Neural cell (in vitro differentiated cells): ENCODE data around the gene MYO10.

Source experiments
- EZH2 ChIP-seq: fragments of 200-600, 300-800 bp; shearing (Covaris generic), sonication (generic); IDR thresholded peaks from 2 replicates; pipeline ENCODE4 v1.6.1; 2014; ENCODE audit warnings: antibody characterized with exemption, low read length, borderline replicate concordance, mild to moderate bottlenecking; ENCODE audit not compliant: insufficient read depth, poor library complexity, severe bottlenecking
- MXI1 ChIP-seq: fragments of 450-650 bp; conservative IDR thresholded peaks from 2 replicates; pipeline ENCODE4 v1.6.1; 2014; ENCODE audit warnings: antibody characterized with exemption, mild to moderate bottlenecking; ENCODE audit not compliant: poor library complexity, severe bottlenecking
- POLR2AphosphoS5 ChIP-seq: IDR thresholded peaks from 2 replicates; pipeline ENCODE4 v1.6.1; 2012
- SMC3 ChIP-seq: fragments of 450-650 bp; conservative IDR thresholded peaks from 2 replicates; pipeline ENCODE4 v1.6.1; 2014; ENCODE audit warnings: antibody characterized with exemption, mild to moderate bottlenecking, moderate library complexity; ENCODE audit not compliant: poor library complexity
- TAF1 ChIP-seq: IDR thresholded peaks from 2 replicates; pipeline ENCODE4 v1.6.1; 2012; ENCODE audit warnings: low read depth
- TF ChIP-seq, protein P1 (sequence below): fragments of 450-650 bp; IDR thresholded peaks from 2 replicates; pipeline ENCODE4 v1.5.1; 2014; ENCODE audit warnings: antibody characterized with exemption, mild to moderate bottlenecking, moderate library complexity; ENCODE audit not compliant: poor library complexity, severe bottlenecking

GRCh38 chr5:16930496-16930895 lies 5.6 kb downstream of the MYO10 start:
- TF ChIP-seq EZH2 (no peak), MXI1 (no peak), POLR2AphosphoS5 (no peak), TAF1 (no peak), SMC3 (no peak)
- TF ChIP-seq, protein P1, sequence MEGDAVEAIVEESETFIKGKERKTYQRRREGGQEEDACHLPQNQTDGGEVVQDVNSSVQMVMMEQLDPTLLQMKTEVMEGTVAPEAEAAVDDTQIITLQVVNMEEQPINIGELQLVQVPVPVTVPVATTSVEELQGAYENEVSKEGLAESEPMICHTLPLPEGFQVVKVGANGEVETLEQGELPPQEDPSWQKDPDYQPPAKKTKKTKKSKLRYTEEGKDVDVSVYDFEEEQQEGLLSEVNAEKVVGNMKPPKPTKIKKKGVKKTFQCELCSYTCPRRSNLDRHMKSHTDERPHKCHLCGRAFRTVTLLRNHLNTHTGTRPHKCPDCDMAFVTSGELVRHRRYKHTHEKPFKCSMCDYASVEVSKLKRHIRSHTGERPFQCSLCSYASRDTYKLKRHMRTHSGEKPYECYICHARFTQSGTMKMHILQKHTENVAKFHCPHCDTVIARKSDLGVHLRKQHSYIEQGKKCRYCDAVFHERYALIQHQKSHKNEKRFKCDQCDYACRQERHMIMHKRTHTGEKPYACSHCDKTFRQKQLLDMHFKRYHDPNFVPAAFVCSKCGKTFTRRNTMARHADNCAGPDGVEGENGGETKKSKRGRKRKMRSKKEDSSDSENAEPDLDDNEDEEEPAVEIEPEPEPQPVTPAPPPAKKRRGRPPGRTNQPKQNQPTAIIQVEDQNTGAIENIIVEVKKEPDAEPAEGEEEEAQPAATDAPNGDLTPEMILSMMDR = no peak
